Fibroblast of peridontal ligament (primary cell): ENCODE data around the gene AQP11.

Experiments used
- DNase-seq: peaks from one replicate; pipeline ENCODE4 v3.0.0-alpha.2; 2010; ENCODE audit errors: extremely low read depth

AQP11 gene

DNA sequence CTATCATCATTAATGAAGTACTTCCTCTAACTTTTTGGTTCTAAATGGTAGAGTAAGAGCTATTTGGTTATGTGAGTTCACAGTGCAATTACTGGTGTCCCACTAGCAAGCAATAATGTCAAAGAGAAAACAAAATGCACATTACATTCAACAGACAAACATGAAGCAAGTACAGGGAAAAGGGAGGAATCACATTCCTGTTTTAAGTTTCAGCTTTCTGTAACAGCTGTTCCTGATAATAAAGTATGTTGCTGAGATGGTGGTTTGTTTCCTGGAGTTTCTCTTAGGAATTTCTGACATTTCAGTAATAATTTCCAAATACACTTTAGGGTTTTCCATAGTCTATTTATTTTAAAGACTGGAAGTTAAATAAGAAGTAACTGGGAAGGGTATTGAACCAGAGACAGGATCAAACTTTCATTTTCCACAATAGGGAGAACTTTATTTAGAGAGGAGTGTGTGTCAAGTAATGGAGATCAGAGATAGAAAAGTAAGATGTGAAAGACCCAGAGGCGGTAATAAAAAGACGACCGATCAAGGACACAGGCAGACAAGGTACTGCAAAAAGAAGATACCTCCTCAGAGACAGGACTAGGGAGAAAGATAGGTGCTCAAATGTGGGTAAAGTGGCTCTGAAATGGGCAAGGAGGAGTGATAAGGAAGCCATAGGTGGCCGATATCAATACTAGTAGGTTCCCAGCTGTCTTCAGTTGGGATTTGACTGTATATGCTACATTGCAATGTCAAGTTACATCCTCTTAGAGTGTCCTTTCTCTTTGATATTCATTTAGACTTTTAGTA, 68.7 kb downstream of the AQP11 start:
- peak; percentile 85 for DNase-seq
